PFSK-1 (cell line): ENCODE measurements around the gene GLB1L.

Experiments used
- POLR2AphosphoS5 ChIP-seq: IDR thresholded peaks from 2 replicates; pipeline ENCODE4 v1.6.1; 2012; ENCODE audit warnings: low read depth, mild to moderate bottlenecking, control low read depth, low read length, moderate library complexity
- SIN3A ChIP-seq: IDR thresholded peaks from 2 replicates; pipeline ENCODE4 v1.6.1; 2012; ENCODE audit warnings: mild to moderate bottlenecking, low read length, moderate library complexity, borderline replicate concordance; ENCODE audit not compliant: insufficient read depth
- TAF1 ChIP-seq: IDR thresholded peaks from 2 replicates; pipeline ENCODE4 v1.6.1; 2012; ENCODE audit warnings: low read length, control low read depth, borderline replicate concordance; ENCODE audit not compliant: insufficient read depth
- TF ChIP-seq, protein P1 (sequence below), 2 experiments: IDR thresholded peaks; 2 replicates each; pipeline versions ENCODE4 v1.6.1 to v1.8.0; 2011 to 2012; ENCODE audit warnings: low read depth in 2 of 2, low read length in 2 of 2, control low read depth in 1 of 2, inconsistent platforms in 1 of 2, mild to moderate bottlenecking in 1 of 2, moderate library complexity in 1 of 2; ENCODE audit not compliant: insufficient read depth in 1 of 2

DNA sequence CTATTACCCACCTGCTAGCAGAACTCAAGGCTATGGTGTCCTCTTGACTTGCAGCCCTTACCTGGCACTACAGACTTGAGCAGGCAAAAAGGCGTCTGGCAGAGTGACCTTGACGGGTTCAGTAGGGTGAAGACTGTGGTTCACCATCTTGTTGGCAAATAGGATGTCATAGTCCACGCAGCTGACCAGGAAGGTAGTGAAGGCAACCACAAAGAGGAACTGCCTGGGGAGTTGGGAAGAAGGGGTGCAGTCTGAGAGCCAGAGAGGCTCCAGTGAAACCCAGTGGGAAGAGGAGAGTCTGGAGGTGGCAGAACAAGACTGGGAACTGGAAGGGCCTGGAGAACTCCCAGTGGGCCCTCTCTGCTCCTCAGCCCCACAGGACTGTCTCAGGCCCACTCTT, 19.9 kb downstream of the GLB1L start:
- TF ChIP-seq SIN3A (no peak), POLR2AphosphoS5 (no peak), TAF1 (no peak)
- TF ChIP-seq, protein P1, sequence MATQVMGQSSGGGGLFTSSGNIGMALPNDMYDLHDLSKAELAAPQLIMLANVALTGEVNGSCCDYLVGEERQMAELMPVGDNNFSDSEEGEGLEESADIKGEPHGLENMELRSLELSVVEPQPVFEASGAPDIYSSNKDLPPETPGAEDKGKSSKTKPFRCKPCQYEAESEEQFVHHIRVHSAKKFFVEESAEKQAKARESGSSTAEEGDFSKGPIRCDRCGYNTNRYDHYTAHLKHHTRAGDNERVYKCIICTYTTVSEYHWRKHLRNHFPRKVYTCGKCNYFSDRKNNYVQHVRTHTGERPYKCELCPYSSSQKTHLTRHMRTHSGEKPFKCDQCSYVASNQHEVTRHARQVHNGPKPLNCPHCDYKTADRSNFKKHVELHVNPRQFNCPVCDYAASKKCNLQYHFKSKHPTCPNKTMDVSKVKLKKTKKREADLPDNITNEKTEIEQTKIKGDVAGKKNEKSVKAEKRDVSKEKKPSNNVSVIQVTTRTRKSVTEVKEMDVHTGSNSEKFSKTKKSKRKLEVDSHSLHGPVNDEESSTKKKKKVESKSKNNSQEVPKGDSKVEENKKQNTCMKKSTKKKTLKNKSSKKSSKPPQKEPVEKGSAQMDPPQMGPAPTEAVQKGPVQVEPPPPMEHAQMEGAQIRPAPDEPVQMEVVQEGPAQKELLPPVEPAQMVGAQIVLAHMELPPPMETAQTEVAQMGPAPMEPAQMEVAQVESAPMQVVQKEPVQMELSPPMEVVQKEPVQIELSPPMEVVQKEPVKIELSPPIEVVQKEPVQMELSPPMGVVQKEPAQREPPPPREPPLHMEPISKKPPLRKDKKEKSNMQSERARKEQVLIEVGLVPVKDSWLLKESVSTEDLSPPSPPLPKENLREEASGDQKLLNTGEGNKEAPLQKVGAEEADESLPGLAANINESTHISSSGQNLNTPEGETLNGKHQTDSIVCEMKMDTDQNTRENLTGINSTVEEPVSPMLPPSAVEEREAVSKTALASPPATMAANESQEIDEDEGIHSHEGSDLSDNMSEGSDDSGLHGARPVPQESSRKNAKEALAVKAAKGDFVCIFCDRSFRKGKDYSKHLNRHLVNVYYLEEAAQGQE (IDR thresholded peaks at IDR 0.05; ENCODE audit: insufficient read depth in 1 of 2, low read depth in 2 of 2, low read length in 2 of 2), result no peak
